ENCODE measurements around the gene SYNGR3. TPM values are rescaled to one million over a fixed set of nuclear protein-coding genes. Genes with fewer than 3 reads are reported as not detected.
A peak's percentile ranks its signal among the peaks of the same experiment; 100 is the strongest.

Gene SYNGR3
- total RNA-seq, 1 experiment from 2014 or later = 4.3 TPM

- ChIA-PET CTCF (no interaction called here), POLR2A (ENCODE audit: unreplicated experiment) (interaction anchor here (0.5 to 1.0 kb wide), 25 partner anchors 12 to 1732 kb away, joined by 3 to 30 read pairs (median 5); partner anchors contain the start of genes MSRB1, NHERF2, PDPK1 and TRAF7)
- Histone ChIP-seq H2AFZ (peak within 1 kb of the TSS; percentile 74), H3K9me2 (ENCODE audit: insufficient read depth) (no peaks in the 10 kb centered on the region), H3F3A (ENCODE audit: insufficient read depth, low read depth) (peaks cover 47% of the 10 kb centered on the region), H3K4me2 (peak within 1 kb of the TSS; percentile 96), H3K27ac (peak within 1 kb of the TSS; percentile 94), H3K79me2 (ENCODE audit: low read depth) (peaks cover 66% of the 10 kb centered on the region), H3K4me1 (replicated peaks; ENCODE audit: insufficient read depth) (peaks cover 12% of the 10 kb centered on the region; the same call in 1 of the 2 replicates), H3K27me3 (ENCODE audit: insufficient read depth, low read depth) (no peaks in the 10 kb centered on the region), H3K9me3 (ENCODE audit: insufficient read depth, low read depth) (no peaks in the 10 kb centered on the region), H4K20me1 (ENCODE audit: insufficient read depth) (peaks cover 37% of the 10 kb centered on the region), H3K4me3 (peak within 1 kb of the TSS; percentile 83), H3K36me3 (ENCODE audit: low read depth) (peaks cover 22% of the 10 kb centered on the region)
- intact Hi-C loops (cut with micrococcal nuclease; ENCODE audit: unreplicated experiment) = loop anchor here (5.0 kb wide), 1 partner anchor 192 kb away; the partner anchor contains the start of genes EME2, MRPS34 and NME3
- TF ChIP-seq EZH2 (IDR thresholded peaks at IDR 0.05; ENCODE audit: low read depth) = no peak
- TF ChIP-seq, protein P1, sequence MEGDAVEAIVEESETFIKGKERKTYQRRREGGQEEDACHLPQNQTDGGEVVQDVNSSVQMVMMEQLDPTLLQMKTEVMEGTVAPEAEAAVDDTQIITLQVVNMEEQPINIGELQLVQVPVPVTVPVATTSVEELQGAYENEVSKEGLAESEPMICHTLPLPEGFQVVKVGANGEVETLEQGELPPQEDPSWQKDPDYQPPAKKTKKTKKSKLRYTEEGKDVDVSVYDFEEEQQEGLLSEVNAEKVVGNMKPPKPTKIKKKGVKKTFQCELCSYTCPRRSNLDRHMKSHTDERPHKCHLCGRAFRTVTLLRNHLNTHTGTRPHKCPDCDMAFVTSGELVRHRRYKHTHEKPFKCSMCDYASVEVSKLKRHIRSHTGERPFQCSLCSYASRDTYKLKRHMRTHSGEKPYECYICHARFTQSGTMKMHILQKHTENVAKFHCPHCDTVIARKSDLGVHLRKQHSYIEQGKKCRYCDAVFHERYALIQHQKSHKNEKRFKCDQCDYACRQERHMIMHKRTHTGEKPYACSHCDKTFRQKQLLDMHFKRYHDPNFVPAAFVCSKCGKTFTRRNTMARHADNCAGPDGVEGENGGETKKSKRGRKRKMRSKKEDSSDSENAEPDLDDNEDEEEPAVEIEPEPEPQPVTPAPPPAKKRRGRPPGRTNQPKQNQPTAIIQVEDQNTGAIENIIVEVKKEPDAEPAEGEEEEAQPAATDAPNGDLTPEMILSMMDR (conservative IDR thresholded peaks at IDR 0.05) = no peak
- BruUV-seq (replicated peaks) = TSS peak; percentile 88
- DNase-seq = peak; percentile 94 to 99
Measured at GRCh38 chr16:1964506-1965395, 25.0 kb upstream of the SYNGR3 start, which contains the start of gene RPS2. RPS2 (minus strand) TSS chr16:1964826; CDS start chr16:1964625, 201 bp downstream.

GRCh38 chr16:1965396-1966001 lies 24.3 kb upstream of the SYNGR3 start:
- H4K20me1 ChIP-seq (ENCODE audit: insufficient read depth) = peaks cover 34% of the 10 kb centered on the region
- peaks cover 22% of the 10 kb centered on the region for H3K36me3 ChIP-seq (ENCODE audit: low read depth)
- CTCF ChIA-PET = no interaction called here

GRCh38 chr16:1966460-1966859 lies 23.3 kb upstream of the SYNGR3 start, which contains the start of gene RNF151:
RNF151 (plus strand) TSS chr16:1966856; CDS start chr16:1966882, 26 bp downstream.
- H3F3A ChIP-seq (ENCODE audit: insufficient read depth, low read depth) = peaks cover 40% of the 10 kb centered on the region
- CTCF ChIA-PET = no interaction called here
- peak within 1 kb of the TSS; percentile 96 for H3K4me2 ChIP-seq
- POLR2A ChIA-PET (ENCODE audit: unreplicated experiment) = no interaction called here
- H3K4me1 ChIP-seq (replicated peaks; ENCODE audit: insufficient read depth) = peaks cover 10% of the 10 kb centered on the region; the same call in 1 of the 2 replicates
- no TSS peak for BruUV-seq (replicated peaks)
- H3K4me3 ChIP-seq = peak within 1 kb of the TSS; percentile 83
- no peaks in the 10 kb centered on the region for H3K27me3 ChIP-seq (ENCODE audit: insufficient read depth, low read depth)
- peaks cover 26% of the 10 kb centered on the region for H4K20me1 ChIP-seq (ENCODE audit: insufficient read depth)
- no peak for DNase-seq
- no peaks in the 10 kb centered on the region for H3K9me3 ChIP-seq (ENCODE audit: insufficient read depth, low read depth)
- peak within 1 kb of the TSS; percentile 55; the same call in 1 of the 2 replicates for H3K27ac ChIP-seq
- H2AFZ ChIP-seq = no peak within 1 kb of the TSS
- peaks cover 63% of the 10 kb centered on the region for H3K79me2 ChIP-seq (ENCODE audit: low read depth)
- intact Hi-C loops (cut with micrococcal nuclease; ENCODE audit: unreplicated experiment) = no loop called here
- TF ChIP-seq EZH2 (IDR thresholded peaks at IDR 0.05; ENCODE audit: low read depth) = no peak
- no peaks in the 10 kb centered on the region for H3K9me2 ChIP-seq (ENCODE audit: insufficient read depth)
- peaks cover 22% of the 10 kb centered on the region for H3K36me3 ChIP-seq (ENCODE audit: low read depth)

More at GRCh38 chr16:1965396-1966001, 24.3 kb upstream of the SYNGR3 start:
- Histone ChIP-seq H3K4me2 (peak overlapping the region; percentile 96), H3K79me2 (ENCODE audit: low read depth) (peaks cover 64% of the 10 kb centered on the region), H3K27me3 (ENCODE audit: insufficient read depth, low read depth) (no peaks in the 10 kb centered on the region), H3K9me2 (ENCODE audit: insufficient read depth) (no peaks in the 10 kb centered on the region), H3F3A (ENCODE audit: insufficient read depth, low read depth) (peaks cover 39% of the 10 kb centered on the region), H2AFZ (peak overlapping the region; percentile 74; the same call in 1 of the 2 replicates), H3K4me1 (replicated peaks; ENCODE audit: insufficient read depth) (peaks cover 10% of the 10 kb centered on the region; the same call in 1 of the 2 replicates), H3K27ac (peak overlapping the region; percentile 55), H3K9me3 (ENCODE audit: insufficient read depth, low read depth) (no peaks in the 10 kb centered on the region), H3K4me3 (peak overlapping the region; percentile 83)
- no TSS peak for BruUV-seq (replicated peaks)
- no peak for DNase-seq
- TF ChIP-seq, protein P1 (conservative IDR thresholded peaks at IDR 0.05) = no peak
- no peak for TF ChIP-seq EZH2 (IDR thresholded peaks at IDR 0.05; ENCODE audit: low read depth)
- POLR2A ChIA-PET (ENCODE audit: unreplicated experiment) = interaction anchor here (0.6 to 1.0 kb wide), 7 partner anchors 14 to 1732 kb away, joined by 3 to 10 read pairs (median 3); partner anchors contain the start of gene PDPK1
- intact Hi-C loops (cut with micrococcal nuclease; ENCODE audit: unreplicated experiment) = no loop called here

Measured in PC-9 (cell line).